Liver (tissue), 9 donors: ENCODE measurements around the gene UNC5A. TPM values are rescaled to one million over a fixed set of nuclear protein-coding genes. Genes with fewer than 3 reads are reported as not detected.

Source experiments
- DNase-seq: peaks from one replicate; pipeline ENCODE4 v3.0.0-alpha.2; 2017; ENCODE audit warnings: low spot score
- H3K27ac ChIP-seq, 2 donors: one replicate each; pipeline ENCODE4 v1.7.0; 2013; ENCODE audit warnings: inconsistent platforms in 2 of 2, low read length in 2 of 2, control low read depth in 1 of 2, low read depth in 1 of 2, mild to moderate bottlenecking in 1 of 2
- H3K27me3 ChIP-seq, 4 donors: one replicate each; pipeline versions ENCODE4 v1.6.1 to v1.7.0; 2013; ENCODE audit warnings: low read length in 3 of 4, inconsistent platforms in 1 of 4, mild to moderate bottlenecking in 1 of 4, moderate library complexity in 1 of 4; ENCODE audit not compliant: control insufficient read depth in 4 of 4, insufficient read depth in 4 of 4
- H3K36me3 ChIP-seq, 4 donors: one replicate each; pipeline versions ENCODE4 v1.6.1 to v1.7.0; 2013; ENCODE audit warnings: low read length in 3 of 4, mild to moderate bottlenecking in 3 of 4, low read depth in 1 of 4, moderate library complexity in 1 of 4; ENCODE audit not compliant: control insufficient read depth in 4 of 4, insufficient read depth in 3 of 4
- H3K4me1 ChIP-seq, 4 donors: one replicate each; pipeline versions ENCODE4 v1.6.1 to v1.7.0; 2013; ENCODE audit warnings: low read length in 3 of 4, mild to moderate bottlenecking in 3 of 4, moderate library complexity in 1 of 4; ENCODE audit not compliant: control insufficient read depth in 4 of 4, insufficient read depth in 4 of 4
- H3K4me3 ChIP-seq, 3 donors: one replicate each; pipeline versions ENCODE4 v1.6.1 to v1.7.0; 2013; ENCODE audit warnings: low read length in 3 of 3, control low read depth in 1 of 3, low read depth in 1 of 3, mild to moderate bottlenecking in 1 of 3
- H3K9ac ChIP-seq, 2 donors: one replicate each; pipeline ENCODE4 v1.7.0; 2013; ENCODE audit warnings: low read length in 2 of 2, mild to moderate bottlenecking in 2 of 2, moderate library complexity in 2 of 2, control low read depth in 1 of 2, low read depth in 1 of 2
- H3K9me3 ChIP-seq, 4 donors: one replicate each; pipeline versions ENCODE4 v1.6.1 to v1.7.0; 2013; ENCODE audit warnings: low read length in 3 of 4; ENCODE audit not compliant: control insufficient read depth in 4 of 4
- CTCF ChIP-seq: fragments of 150-350 bp; IDR thresholded peaks from 2 replicates; pipeline ENCODE4 v1.5.1; 2017; ENCODE audit warnings: improper control_type of control experiment, low read depth, low read length; ENCODE audit not compliant: missing input control
- EGR1 ChIP-seq, 2 donors: IDR thresholded peaks; 2 replicates each; pipeline ENCODE4 v1.6.1; 2016 to 2018; ENCODE audit warnings: antibody characterized with exemption in 2 of 2, low read depth in 2 of 2
- FOXA1 ChIP-seq: IDR thresholded peaks from 2 replicates; pipeline ENCODE4 v1.6.1; 2016; ENCODE audit warnings: antibody characterized with exemption
- FOXA2 ChIP-seq: IDR thresholded peaks from 2 replicates; pipeline ENCODE4 v1.6.1; 2016; ENCODE audit warnings: antibody characterized with exemption
- GABPA ChIP-seq, 2 donors: IDR thresholded peaks in 1 of 2; conservative IDR thresholded peaks in 1 of 2; 2 replicates each; pipeline ENCODE4 v1.6.1; 2016; ENCODE audit warnings: antibody characterized with exemption in 2 of 2, mild to moderate bottlenecking in 1 of 2, moderate library complexity in 1 of 2
- HNF4A ChIP-seq, 2 donors: conservative IDR thresholded peaks; 2 replicates each; pipeline ENCODE4 v1.6.1; 2016; ENCODE audit warnings: antibody characterized with exemption in 2 of 2, mild to moderate bottlenecking in 2 of 2
- HNF4G ChIP-seq: IDR thresholded peaks from 2 replicates; pipeline ENCODE4 v1.6.1; 2016; ENCODE audit warnings: antibody characterized with exemption
- JUND ChIP-seq, 2 donors: IDR thresholded peaks; 2 replicates each; pipeline ENCODE4 v1.6.1; 2016; ENCODE audit warnings: antibody characterized with exemption in 2 of 2
- NR2F2 ChIP-seq: IDR thresholded peaks from 2 replicates; pipeline ENCODE4 v1.6.1; 2016; ENCODE audit warnings: antibody characterized with exemption
- RAD21 ChIP-seq, 2 donors: IDR thresholded peaks; 2 replicates each; pipeline ENCODE4 v1.6.1; 2016; ENCODE audit warnings: antibody characterized with exemption in 2 of 2, mild to moderate bottlenecking in 2 of 2
- RXRA ChIP-seq, 2 donors: IDR thresholded peaks; 2 replicates each; pipeline ENCODE4 v1.6.1; 2017 to 2018; ENCODE audit warnings: antibody characterized with exemption in 2 of 2, mild to moderate bottlenecking in 1 of 2
- SP1 ChIP-seq: IDR thresholded peaks from 2 replicates; pipeline ENCODE4 v1.6.1; 2018; ENCODE audit warnings: antibody characterized with exemption, mild to moderate bottlenecking
- TAF1 ChIP-seq: conservative IDR thresholded peaks from 2 replicates; pipeline ENCODE4 v1.6.1; 2016; ENCODE audit warnings: antibody characterized with exemption, mild to moderate bottlenecking
- YY1 ChIP-seq: IDR thresholded peaks from 2 replicates; pipeline ENCODE4 v1.6.1; 2016; ENCODE audit warnings: antibody characterized with exemption, mild to moderate bottlenecking
- ZBTB33 ChIP-seq: IDR thresholded peaks from 2 replicates; pipeline ENCODE4 v1.6.1; 2016; ENCODE audit warnings: antibody characterized with exemption
- WGBS: extraction: QIAGEN DNeasy Blood & Tissue Kit; methylation state at CpG from one replicate; pipeline ENCODE4 v1.1.7; 2013; 5-methylcytosine and 5-hydroxymethylcytosine counted together
- polyA plus RNA-seq, 2 donors: library from polyadenylated mRNA; stranded (reverse) in 1 of 2; unstranded in 1 of 2; fragments of 200-250 nt in 1 of 2; fragments of >200 nt in 1 of 2; fragmentation: Nextera tagmentation in 1 of 2; extraction: Ambion mirVana in 1 of 2; gene quantifications; one replicate each; pipeline versions ENCODE4 v1.2.1 to v1.2.3, GENCODE V29; 2013 to 2015
- total RNA-seq, 2 donors: library from RNA; depleted of rRNA; stranded (reverse); fragments of >200 nt; gene quantifications; one replicate each; pipeline ENCODE4 v1.2.3, GENCODE V29; 2014
- TF ChIP-seq, protein P1 (sequence below): IDR thresholded peaks from 2 replicates; pipeline ENCODE4 v1.6.1; 2016; ENCODE audit warnings: antibody characterized with exemption, mild to moderate bottlenecking
- TF ChIP-seq, protein P2 (sequence below): IDR thresholded peaks from 2 replicates; pipeline ENCODE4 v1.6.1; 2016; ENCODE audit warnings: antibody characterized with exemption
- donor health status: healthy.
- donor health status: healthy.
- donor health status: healthy.
- donor health status: healthy.
- donor health status: healthy.

Gene UNC5A
- total and polyA plus RNA-seq, 4 donors: under 0.01 to 0.07 (median 0.03) TPM; not detected in 1

DNA sequence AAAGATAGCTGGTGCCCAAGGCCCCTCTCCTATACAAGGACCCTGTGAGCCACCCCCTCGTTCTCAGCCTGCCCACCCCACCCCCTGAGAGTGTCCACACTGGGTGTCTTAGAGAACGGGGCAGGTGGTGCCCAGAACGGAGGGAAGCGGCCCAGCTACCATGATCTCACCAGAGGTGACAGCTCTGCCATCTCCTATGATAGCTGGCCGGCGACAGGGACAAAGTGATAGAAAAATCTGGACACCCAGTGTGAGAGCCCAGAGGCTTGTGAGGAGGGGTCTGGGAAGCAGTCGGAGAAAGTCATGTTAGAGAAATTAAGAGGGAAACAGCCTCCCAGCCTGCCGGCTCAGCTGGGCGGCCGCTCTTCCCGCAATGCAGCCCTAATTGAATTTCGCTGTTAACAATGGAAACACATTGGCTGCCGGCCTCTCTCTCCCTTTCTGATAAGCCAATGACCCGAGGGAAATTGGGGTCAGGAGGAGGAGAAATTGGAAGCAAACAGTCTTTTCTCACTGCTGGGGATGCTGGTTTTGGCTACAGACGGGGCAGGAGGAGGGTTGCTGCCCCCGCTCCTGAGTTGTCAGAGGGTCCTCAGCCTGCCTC lies 56.5 kb downstream of the UNC5A start:
- peaks cover 0 to 14% (median 0%) of the 10 kb centered on the region in 4 donors for H3K27me3 ChIP-seq
- H3K27ac ChIP-seq: no peak overlapping the region
- TF ChIP-seq SP1 (no peak), TAF1 (no peak), YY1 (no peak), FOXA1 (no peak), NR2F2 (no peak), FOXA2 (no peak), JUND (IDR thresholded peaks at IDR 0.05) (no peak), HNF4G (no peak), RAD21 (IDR thresholded peaks at IDR 0.05) (no peak), CTCF (no peak)
- TF ChIP-seq, protein P1, sequence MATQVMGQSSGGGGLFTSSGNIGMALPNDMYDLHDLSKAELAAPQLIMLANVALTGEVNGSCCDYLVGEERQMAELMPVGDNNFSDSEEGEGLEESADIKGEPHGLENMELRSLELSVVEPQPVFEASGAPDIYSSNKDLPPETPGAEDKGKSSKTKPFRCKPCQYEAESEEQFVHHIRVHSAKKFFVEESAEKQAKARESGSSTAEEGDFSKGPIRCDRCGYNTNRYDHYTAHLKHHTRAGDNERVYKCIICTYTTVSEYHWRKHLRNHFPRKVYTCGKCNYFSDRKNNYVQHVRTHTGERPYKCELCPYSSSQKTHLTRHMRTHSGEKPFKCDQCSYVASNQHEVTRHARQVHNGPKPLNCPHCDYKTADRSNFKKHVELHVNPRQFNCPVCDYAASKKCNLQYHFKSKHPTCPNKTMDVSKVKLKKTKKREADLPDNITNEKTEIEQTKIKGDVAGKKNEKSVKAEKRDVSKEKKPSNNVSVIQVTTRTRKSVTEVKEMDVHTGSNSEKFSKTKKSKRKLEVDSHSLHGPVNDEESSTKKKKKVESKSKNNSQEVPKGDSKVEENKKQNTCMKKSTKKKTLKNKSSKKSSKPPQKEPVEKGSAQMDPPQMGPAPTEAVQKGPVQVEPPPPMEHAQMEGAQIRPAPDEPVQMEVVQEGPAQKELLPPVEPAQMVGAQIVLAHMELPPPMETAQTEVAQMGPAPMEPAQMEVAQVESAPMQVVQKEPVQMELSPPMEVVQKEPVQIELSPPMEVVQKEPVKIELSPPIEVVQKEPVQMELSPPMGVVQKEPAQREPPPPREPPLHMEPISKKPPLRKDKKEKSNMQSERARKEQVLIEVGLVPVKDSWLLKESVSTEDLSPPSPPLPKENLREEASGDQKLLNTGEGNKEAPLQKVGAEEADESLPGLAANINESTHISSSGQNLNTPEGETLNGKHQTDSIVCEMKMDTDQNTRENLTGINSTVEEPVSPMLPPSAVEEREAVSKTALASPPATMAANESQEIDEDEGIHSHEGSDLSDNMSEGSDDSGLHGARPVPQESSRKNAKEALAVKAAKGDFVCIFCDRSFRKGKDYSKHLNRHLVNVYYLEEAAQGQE: no peak
- TF ChIP-seq, protein P2, sequence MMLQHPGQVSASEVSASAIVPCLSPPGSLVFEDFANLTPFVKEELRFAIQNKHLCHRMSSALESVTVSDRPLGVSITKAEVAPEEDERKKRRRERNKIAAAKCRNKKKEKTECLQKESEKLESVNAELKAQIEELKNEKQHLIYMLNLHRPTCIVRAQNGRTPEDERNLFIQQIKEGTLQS: no peak
- WGBS: 34% methylated on average over 16 of the region's 16 CpGs
- H3K9ac ChIP-seq: no peak overlapping the region
- H3K4me1 ChIP-seq: peaks cover 0 to 10% (median 3%) of the 10 kb centered on the region in 4 donors
- DNase-seq: no peak
- no peaks in the 10 kb centered on the region for H3K36me3 ChIP-seq
- no peaks in the 10 kb centered on the region for H3K9me3 ChIP-seq
- H3K4me3 ChIP-seq: no peak overlapping the region

- Histone ChIP-seq H3K36me3 (no peaks in the 10 kb centered on the region), H3K4me1 (peaks cover 0 to 10% (median 3%) of the 10 kb centered on the region in 4 donors), H3K9ac (no peak overlapping the region), H3K4me3 (no peak overlapping the region), H3K27me3 (peaks cover 0 to 5% (median 0%) of the 10 kb centered on the region in 4 donors), H3K27ac (no peak overlapping the region), H3K9me3 (no peaks in the 10 kb centered on the region)
- WGBS: 92% methylated on average over 14 of the region's 14 CpGs
- DNase-seq: no peak
- TF ChIP-seq NR2F2: no peak
- TF ChIP-seq SP1: no peak
- no peak for TF ChIP-seq HNF4A (conservative IDR thresholded peaks at IDR 0.05)
- TF ChIP-seq, protein P1: no peak
- no peak for TF ChIP-seq GABPA (IDR thresholded peaks at IDR 0.05 in 1 of 2, conservative IDR thresholded peaks at IDR 0.05 in 1 of 2)
- TF ChIP-seq HNF4G: no peak
- TF ChIP-seq CTCF: no peak
- no peak for TF ChIP-seq RAD21 (IDR thresholded peaks at IDR 0.05)
- TF ChIP-seq, protein P2: no peak
- no peak for TF ChIP-seq FOXA2
- TF ChIP-seq ZBTB33: no peak
- TF ChIP-seq EGR1 (IDR thresholded peaks at IDR 0.05; ENCODE audit: low read depth in 2 of 2): no peak
- no peak for TF ChIP-seq JUND (IDR thresholded peaks at IDR 0.05)
- TF ChIP-seq YY1: no peak
- TF ChIP-seq RXRA (IDR thresholded peaks at IDR 0.05): no peak
Measured at GRCh38 chr5:176868126-176868525, 57.8 kb downstream of the UNC5A start.
